ENCODE data around the gene DLGAP3.
A peak's percentile ranks its signal among the peaks of the same experiment; 100 is the strongest.

The DLGAP3 gene

DNA sequence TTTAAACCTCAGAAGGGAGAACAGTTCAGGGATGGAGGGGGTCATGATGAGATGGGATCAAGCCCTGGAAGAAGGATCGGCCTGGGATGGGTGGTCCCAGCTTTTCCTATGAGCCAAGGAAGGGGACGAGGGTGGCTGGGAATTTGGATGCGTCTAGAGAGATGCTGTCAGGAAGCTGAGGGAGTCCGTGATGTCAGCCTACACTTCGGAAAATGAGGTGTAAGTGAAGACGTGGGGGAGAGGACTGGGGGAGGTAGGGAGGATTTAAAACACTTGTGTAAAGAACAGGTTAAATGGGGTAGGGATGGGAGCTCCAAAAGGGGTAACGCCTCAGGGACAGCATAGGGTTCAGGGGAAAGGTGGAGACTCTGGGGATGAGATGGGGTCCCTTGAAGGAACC lies 27.5 kb downstream of the DLGAP3 start:
- no peak for DNase-seq

DNA sequence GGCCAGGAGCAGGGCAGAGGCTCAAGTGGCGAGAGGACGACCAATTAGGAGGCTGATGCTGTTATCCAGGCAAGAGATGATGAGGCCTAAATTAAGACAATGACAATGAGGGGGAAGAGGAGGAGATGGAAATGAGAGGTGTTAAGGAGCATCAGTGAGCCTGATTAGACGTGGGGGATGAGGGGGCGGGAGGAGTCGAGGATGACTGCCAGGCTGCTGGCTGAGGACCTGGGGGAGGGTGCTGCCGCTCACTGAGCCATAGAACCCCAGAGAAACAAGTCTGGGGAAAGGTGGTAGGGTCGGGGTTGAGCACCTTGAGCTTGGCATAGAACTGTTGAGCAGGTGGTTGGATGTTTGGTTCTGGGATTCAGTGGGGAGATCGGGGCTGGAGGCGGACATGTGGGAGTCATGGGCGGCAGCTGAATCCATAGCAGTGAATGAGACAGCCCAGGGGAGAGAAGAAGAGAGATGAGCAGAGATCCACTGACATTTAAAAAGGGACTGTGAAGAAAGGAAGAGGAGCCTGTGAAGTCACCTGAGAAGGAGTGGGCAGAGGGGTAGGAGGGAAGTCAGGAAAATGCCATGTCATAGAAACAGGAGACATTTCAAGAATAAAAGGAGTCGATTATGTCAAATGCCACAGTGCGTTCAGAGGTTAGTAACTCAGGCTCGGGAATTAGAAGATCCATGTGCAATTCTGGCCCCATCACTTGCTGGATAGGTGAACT lies 28.5 kb downstream of the DLGAP3 start:
- no peak for DNase-seq

DNA sequence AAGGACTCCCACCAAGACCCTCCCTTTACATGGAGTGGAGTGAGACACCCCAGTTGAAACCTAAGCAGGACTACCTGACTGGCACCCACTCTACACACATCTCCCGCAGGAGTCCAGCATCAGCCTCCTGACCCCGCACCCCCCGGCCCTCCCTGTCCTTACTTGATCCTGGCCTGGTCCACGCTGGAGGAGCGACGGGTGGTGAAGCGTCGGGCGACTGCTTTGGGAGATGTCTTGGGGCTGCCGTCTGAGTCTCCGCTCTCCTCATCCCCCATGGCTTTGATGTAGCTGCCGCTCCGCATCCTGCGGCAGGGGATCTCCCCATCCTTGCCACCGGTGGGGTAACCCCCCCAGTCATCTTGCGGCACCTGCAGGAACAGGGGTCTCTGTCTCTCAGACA lies 29.5 kb downstream of the DLGAP3 start:
- no peak for DNase-seq

DNA sequence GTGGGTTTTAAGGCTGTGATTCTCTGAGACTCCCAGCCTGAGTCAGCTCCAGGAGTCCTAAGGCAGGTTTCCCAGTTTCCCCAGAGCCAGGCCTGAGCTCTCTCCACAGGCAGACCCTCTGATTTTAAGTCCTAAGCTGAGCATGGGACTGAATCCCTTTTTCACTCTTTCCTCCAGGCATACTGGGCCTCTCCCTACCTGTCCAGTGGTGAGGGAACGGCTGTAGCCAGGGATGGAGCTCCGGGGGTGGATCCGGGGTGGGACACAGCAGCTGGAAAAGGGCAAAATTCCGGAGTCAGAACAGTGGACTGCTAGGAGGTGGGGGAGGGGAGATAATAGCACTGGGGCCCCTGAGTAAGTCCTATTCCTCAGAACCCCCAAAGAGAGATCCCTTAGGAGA lies 30.0 kb downstream of the DLGAP3 start:
- no peak for DNase-seq

DNA sequence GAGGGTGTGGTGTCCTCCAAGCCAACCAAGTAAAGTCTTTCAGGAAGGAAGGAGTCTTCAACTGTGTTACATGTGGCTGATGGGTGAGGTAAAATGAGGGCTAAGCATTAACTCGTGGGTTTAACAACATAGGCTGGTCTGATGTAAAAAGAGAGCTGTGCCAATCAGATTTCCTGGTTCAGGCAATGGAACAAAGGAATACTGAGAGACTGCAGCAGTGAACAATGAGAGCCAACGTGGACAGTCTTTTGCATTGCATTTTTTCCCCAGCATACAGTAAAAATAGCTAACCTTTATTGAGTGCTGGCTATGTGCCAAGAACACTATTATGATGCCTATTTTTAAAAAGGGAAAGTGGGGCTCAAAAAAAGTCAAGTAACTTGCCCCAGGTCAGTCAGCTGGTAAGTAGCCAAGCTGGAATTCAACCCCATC lies 31.1 kb downstream of the DLGAP3 start:
- DNase-seq = no peak

DNA sequence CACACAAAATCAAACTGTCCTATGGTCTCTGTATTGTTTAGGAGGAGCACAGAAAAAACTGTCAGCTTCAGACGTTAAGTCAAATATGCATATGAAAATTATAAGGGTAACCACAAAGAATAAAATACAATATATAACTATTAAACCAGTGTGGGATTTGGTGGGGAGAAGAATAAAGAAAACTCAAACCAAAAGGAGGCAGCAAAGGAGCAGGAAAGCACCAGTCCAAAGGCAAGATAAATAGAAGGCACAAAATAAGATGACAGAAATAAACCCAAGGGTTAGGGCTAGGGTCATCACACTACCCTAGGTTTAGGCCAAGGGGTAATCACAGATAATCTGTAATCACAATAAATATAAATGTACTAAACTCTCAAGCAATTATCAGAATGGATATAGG lies 32.8 kb downstream of the DLGAP3 start:
- DNase-seq = no peak

DNA sequence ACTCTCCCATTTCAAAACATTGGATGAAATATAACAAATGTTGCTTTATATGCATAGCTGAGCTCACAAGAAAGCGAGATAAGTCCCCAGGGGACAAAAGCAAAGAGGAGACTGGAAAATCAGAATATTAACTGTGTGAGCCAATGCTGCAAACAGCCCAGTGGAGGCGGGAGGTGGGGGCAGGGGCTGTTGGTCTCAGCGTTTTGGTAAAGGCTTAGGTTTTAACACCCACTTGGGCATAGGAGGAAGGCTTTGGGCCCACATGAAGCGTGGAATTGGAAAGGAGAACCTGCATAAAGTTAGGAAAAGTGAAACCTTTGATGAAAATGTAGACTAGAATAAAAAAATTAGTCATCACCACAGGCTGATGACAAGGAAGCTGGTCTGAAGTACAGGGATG lies 39.7 kb downstream of the DLGAP3 start:
- no peak for DNase-seq

DNA sequence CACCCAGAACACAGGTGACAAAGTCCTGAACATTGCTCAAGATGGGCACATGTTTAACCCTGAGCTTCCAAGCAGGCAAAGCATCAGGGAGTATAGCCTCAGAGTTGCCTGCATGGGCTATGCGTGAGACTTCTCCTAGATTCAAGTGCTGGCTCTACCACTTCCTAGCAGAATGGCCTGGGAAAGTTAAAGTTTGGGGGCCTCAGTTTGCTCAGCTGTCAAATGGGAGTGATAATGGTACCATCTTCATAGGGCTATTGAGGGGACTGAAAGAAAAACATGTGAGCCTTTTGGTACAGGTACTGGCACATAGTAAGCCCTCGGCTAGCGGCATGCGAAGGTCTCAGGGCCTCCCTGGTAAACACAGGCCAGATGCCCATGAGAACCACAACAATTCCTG lies 41.9 kb downstream of the DLGAP3 start:
- no peak for DNase-seq

DNA sequence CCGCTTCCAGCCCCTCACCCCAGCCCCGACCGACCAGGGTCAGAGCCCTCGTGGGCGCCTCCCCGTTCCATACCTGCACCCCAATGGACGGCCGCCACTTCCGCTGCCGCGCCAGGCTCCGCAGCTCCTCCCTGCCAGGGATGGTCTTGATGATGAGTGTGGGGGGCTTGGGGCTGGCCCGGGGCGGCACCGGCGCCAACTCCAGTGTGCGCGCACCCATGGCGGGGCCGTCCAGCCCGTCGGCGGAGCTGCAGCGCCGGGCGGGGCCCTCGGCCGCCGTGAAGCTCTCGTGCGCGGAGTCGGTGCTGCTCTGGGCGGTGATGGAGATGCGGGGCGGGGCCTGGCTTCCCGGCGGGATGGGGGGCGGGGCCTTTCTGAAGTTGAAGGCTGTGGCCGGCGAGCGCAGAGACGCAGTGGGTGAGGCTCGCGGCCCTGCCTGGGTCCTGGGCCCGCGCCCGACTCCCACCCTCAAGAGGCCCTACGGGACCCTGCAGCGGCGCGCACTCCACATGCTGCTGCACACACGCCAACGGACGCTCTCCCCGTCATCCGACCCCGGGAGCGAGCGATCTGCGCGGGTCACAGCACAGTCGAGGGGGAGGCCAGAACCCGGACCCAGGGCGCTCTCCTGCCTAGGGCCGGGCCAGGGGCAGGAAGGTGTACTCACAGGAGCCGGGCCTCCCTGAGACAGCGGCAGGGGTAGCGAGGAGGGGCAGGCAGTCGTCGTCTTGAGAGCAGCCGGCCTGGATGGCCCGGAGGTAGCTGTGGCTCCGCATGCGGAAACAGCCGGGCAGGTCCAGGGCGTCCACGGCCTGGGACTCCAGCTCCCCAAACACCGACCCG lies 43.8 kb downstream of the DLGAP3 start:
- DNase-seq = peak in 1 of 4 experiments; percentile 27

DNA sequence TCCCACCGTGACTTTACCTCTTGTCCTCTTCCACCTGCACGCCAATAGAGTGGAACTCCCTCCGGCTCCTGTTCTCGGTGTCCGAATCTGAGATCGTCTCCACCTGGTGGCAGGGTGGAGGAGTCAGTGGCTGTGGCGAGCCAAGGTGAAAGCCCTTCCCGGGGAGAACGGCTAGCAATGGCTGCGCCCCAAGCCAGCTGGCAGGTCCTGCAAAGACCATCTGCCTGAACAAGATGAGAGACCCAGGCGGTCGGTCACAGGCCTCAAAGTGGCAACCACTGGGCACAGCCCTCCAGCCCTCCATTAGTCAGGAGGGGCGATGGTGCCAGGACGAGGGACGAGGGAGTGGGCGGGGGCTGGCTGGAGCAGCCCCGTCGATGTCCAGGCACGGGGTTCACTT lies 44.5 kb downstream of the DLGAP3 start:
- DNase-seq = no peak

DNA sequence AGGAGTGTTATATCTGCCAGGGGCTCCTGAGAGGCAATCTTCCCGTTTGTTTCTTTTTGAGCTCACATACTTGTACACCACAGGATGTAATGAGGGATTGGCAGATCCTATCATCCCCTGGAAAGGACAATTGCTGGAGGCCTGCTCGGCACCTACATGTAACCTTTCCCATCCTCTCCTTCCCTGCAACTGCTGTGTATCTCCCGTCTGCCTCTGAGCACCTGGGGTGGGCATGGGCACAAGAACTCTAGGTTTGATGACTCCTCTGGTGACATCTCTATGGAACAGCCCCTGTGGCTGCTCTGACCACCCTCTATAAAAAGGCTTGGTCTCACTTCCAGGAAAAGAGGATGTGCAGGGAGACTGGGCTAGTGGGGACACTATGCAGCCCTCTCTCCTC lies 44.9 kb downstream of the DLGAP3 start:
- DNase-seq = no peak

DNA sequence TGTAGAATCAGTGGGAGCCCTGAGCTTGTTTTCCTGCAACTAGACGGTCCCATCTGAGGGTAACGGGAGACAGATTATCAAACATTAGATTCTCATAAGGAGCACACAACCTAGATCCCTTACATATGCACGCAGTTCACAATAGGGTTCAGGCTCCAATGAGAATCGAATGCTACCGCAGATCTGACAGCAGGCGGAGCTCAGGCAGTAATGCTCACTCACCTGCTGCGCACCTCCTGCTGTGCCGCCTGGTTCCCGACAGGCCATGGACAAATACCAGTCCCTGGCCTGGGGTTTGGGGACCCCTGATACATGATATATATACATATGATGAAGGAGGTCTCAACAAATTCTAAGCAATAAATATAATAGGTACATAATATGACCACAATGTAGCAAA lies 50.2 kb downstream of the DLGAP3 start:
- no peak for DNase-seq

DNA sequence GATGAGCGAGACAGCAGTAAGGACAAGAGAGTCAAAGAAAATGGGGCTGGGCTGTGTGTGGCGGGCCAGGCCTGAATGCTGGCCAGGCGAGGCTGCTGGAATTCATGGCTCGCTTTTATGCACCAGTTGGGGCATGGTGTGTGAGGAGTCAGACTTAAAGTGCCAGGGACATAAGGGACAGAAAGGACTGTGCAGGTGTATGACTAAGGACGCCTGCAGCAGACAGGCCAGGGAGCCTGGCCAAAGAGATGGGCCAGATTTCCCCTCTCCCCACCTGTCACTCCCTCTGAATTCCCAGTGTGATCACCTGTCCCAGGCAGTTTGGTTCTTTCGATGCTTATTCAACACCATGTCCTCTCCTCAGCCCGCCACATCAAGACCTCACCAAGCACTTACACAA lies 53.0 kb downstream of the DLGAP3 start:
- no peak for DNase-seq

DNA sequence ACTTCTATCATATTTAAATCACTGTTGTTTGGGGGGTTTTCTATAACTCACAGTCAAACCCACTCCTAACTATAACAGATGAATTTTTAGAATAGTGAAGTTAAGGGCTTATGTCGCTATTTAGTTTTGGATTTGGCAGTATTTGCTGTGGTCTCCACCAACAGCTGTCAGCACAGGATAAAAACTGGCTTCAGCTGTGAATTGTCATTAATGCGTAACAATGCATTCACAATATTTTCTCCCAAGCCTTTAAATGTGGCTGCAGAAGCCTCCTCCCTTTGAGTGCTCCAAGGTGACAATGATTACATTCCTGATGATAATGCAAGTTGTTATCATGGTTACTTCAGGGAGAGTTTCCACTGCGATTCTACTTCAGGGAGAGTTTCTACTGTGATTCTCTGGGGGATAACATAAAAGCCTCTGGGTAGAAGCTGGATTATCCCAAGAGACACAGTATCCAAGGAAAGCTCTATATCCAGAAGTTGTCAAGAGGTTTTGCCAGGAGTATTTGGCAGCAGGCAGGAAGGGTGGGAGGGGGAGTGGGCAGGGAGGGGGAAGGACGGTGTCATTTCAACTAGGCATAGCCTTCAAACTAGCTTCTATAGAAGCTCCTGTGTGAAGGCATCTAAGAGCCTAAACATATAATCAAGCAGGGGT lies 55.0 kb downstream of the DLGAP3 start:
- DNase-seq = no peak

DNA sequence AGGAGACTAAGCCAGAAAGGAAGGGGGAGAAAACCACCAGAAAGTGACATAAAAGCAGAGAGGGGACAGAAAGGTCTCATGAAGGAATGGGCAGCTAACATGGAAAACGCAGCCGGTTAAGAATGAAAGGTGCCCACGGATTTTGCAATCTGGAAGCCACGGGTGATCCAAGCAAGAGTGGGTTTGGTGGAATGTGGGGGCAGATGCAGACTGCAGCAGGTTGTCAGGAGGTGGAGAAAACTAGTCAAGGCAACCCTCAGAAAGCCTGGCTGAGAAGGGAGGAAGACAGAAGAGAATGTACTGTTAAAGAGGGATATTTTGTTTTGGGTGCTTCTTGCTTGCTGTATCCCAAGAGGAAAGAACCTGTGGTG lies 57.3 kb downstream of the DLGAP3 start:
- DNase-seq = no peak

DNA sequence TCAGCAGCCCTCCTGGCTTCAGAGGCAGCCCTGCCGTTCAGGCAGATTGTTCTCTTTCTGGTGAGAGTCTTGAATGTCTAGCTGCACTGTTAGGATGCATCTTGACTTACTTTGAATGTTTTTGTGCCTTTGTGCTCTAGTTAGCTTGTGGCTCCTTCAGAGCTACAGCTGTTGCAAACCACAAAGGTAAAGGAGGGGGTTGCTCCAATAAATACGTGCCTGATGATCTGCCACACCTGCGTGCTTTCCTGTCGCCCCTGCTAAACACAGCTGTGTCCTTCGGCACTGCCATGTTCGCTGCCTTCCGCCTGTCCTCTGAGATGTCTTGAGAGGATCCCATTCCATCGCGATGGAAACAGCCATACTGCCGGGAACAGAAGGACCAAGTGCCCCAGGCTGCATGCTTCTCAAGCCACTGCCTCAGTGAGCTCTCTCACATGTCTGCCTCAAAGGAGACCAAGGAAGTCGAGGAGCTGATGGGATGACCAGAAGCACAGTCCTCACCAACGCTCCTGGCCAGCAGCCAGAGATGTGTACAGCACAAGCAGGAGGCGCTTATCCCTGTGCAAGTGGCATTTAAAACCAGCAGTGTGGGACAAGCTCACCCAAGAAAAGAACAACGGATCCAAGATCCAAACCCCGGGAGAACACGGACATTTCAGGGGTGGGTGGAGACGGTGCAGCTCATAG lies 57.9 kb downstream of the DLGAP3 start:
- no peak for DNase-seq

DNA sequence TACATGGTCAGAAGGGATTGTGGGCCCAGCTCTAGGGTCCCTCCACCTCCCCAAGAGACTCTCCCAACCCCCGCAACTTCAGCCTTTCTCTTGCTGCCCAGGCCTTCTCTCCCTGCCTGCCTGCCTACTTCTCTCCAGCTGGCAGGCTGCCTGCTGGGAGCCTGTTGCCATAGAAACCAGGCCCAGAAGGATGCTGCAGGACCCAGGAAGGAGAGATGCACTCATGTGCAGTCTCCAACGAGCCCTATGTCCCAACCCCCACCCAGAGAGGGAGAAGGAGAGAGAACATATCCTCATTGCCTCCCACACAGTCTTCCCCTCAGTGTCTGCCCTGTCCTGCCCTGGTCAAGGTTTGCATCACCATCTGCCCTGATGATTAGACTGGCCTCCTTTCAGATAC lies 59.1 kb downstream of the DLGAP3 start:
- no peak for DNase-seq

DNA sequence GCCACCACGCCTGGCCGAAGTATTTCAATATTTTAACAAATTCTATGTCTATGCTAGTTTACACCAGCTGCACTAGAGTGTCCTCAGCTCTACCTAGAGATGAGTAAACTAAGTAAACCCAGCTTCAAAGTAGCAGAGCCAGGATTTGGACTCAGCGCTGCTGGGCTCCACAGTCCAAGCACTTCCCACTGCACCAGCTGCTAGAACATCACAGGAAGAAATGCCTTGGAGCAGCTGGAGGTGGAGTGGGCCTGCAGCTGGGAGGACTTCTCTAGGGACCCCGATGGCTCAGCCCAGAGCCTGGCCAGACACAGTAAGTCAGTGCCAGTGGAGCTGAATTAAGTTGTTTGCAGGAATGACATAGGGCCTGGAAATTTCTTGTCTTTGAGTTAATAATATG lies 59.7 kb downstream of the DLGAP3 start:
- no peak for DNase-seq

DNA sequence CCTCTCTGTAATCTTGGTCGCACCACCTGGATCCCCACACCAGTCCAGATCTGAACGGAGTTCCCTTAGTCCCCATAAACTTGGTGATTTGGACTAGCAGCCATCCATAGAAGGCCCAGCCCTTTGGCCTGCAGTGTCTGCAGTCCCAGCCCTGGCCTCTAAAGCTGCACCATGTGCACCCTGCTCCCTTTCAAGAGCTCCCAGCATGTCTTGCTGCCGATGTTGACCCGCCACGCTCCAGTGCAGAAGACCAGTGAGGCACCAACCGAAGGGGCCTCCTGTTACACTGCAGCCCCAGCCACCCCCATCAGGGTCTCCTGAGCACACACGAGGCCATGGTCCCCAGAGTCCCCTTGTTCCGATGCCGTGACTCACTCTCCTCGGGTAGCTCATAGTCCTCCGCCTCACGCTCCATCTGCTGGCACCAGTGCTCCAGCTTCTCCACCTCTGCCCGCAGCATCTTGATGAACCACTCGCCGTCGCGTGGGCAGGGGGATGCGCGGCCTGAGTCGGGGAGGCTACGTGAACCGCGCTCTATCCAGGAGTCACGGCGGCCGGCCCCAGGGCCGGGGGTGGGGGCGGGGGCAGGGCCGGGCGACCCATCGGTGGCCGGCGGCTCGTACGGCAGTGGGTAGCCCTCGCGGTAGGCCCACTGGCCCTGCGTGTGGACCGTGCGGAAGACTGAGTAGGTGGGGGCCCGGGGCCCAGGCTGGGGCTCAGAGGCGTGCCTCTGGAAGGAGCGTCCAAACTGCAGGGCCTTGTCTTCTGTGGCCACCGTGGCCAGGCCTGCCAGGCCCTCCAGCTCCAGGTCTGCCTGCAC lies 61.0 kb downstream of the DLGAP3 start:
- DNase-seq = no peak

DNA sequence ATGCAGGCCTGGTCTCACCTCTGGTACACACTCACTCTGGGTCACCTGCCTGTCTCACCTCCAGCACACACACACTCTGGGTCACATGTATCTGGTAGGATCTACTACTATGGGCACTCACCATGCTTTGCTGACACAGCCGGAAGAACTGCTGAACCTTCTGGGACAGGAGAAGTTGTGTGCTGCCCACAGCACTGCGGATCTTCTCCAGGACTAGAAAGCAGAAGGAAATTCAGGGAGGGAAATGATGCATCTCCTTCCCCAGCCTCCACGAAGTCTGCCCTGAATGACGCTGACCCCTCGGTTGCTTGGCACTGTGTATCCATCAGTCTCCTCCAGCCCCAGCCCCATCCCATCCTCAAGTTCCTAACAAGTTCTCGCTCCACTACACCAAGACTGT lies 62.0 kb downstream of the DLGAP3 start:
- DNase-seq = no peak

DNA sequence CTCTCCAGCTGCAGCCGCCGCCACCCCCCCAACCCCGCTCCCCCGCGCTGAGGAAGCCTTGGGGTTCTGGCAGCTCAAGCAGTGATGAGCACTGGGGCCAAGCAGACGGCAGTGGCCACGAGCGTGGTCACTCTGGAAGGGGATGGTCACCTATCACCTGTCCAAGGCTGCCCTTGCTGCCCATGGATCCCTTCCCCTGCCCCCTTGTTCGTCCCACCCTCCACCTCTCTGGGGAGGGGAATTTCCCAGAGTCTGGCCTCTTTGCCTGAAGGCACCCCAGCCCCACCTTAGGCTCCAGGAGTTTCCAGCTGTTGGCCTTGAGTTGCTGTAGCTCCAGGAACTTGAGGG lies 62.7 kb downstream of the DLGAP3 start:
- DNase-seq = peak in 1 of 4 experiments; percentile 49

DNA sequence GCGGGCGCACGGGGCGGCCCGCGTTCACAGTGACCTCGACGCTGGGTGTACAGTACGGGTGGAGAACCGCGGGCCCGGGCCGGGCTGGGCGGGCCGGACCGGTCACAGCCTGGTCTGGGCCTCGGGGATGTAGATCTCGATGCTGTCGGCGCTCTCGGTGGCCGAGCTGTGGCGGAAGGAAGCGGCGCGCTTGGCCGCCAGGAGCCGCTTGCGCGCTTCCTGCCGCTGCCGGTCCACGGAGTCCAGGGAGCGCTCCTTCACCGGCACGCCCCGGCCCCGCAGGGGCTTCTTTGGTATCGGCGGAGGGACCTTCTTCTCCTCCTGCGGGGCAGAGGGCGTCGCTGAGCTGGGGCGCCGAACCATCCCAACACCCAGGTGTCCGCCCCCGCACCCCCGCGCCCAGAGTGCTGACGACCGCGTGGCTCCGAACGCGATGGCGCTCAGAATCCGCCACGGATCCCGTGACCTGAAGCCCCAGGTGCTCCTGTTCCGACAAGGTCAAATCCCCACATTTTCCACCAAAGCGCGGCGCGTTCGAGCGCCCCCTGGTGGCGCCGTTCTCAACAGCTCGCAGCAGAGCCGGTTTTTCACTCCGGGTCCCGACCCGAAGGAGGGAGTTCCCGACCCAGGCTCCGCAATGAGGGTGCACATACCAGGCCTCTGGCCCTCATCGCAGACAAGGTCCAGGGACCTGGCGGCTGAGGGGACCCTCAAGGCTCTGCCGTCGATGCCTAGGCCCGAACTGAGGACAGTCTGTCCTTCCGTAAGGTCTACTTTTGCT lies 63.3 kb downstream of the DLGAP3 start:
- peak; percentile 92 to 96 (median 95) for DNase-seq

Measured in activated naive CD4-positive, alpha-beta T cell (primary cell).